Stomach (tissue), 9 donors: ENCODE measurements around the gene AXL. TPM values are rescaled to one million over a fixed set of nuclear protein-coding genes. Genes with fewer than 3 reads are reported as not detected.
"Not testable (repeated sequence)": the region's sequence is repeated elsewhere in the genome, so short reads cannot be mapped to it uniquely, and the experiment has no call there.

Source experiments
- DNase-seq, 2 donors: peaks; one replicate each; pipeline versions ENCODE4 v3.0.0 to v3.0.0-alpha.2; 2013 to 2019
- H3K27ac ChIP-seq, 5 donors: fragments of 200-600 bp in 4 of 5; sonication (generic) in 4 of 5; one replicate each; pipeline ENCODE4 v1.5.1; 2013 to 2019; ENCODE audit warnings: mild to moderate bottlenecking in 1 of 5, moderate library complexity in 1 of 5
- H3K27me3 ChIP-seq, 3 donors: fragments of 200-600 bp; sonication (generic); one replicate each; pipeline ENCODE4 v1.5.1; 2017 to 2019; ENCODE audit warnings: mixed run types in 1 of 3
- H3K36me3 ChIP-seq, 4 donors: fragments of 200-600 bp; sonication (generic); 1 replicate in 3 of 4; 2 replicates in 1 of 4; pipeline ENCODE4 v1.5.1; 2016 to 2019
- H3K4me1 ChIP-seq, 4 donors: fragments of 200-600 bp; sonication (generic); one replicate each; pipeline ENCODE4 v1.5.1; 2016 to 2019
- H3K4me3 ChIP-seq, 4 donors: fragments of 200-600 bp; sonication (generic) in 3 of 4; one replicate each; pipeline ENCODE4 v1.5.1; 2016 to 2019; ENCODE audit warnings: mild to moderate bottlenecking in 1 of 4
- H3K9me3 ChIP-seq, 4 donors: fragments of 200-600 bp; sonication (generic); one replicate each; pipeline ENCODE4 v1.5.1; 2016 to 2019
- CTCF ChIP-seq, 7 experiments: fragments of 450-650 bp in 4 of 7; fragments of 200-600 bp in 3 of 7; sonication (generic) in 3 of 7; IDR thresholded peaks; one replicate each; pipeline ENCODE4 v1.5.1; 2016 to 2019; ENCODE audit warnings: antibody characterized with exemption in 7 of 7, control low read depth in 2 of 7, mild to moderate bottlenecking in 1 of 7
- EP300 ChIP-seq: sonication (generic); formaldehyde crosslinking; IDR thresholded peaks from one replicate; pipeline ENCODE4 v1.6.1; 2017; ENCODE audit warnings: antibody characterized with exemption
- POLR2A ChIP-seq, 4 donors: fragments of 450-650 bp; IDR thresholded peaks; one replicate each; pipeline ENCODE4 v1.6.1; 2016; ENCODE audit warnings: antibody characterized with exemption in 4 of 4, control low read depth in 2 of 4, mild to moderate bottlenecking in 1 of 4, moderate library complexity in 1 of 4
- POLR2AphosphoS5 ChIP-seq, 3 donors: sonication (generic); formaldehyde crosslinking; IDR thresholded peaks; one replicate each; pipeline ENCODE4 v1.6.1; 2016; ENCODE audit warnings: antibody characterized with exemption in 3 of 3
- WGBS, 5 donors: extraction: QIAGEN DNeasy Blood & Tissue Kit in 3 of 5; methylation state at CpG; one replicate each; pipeline versions ENCODE4 v1.1.5 to v1.1.7; 2013 to 2018; 5-methylcytosine and 5-hydroxymethylcytosine counted together
- intact Hi-C: fragments of 100-400 bp; cut with DNase I; formaldehyde crosslinking; loops from one replicate; pipeline ENCODE4 v1.15.1; 2023; ENCODE audit warnings: low total_unique reads
- polyA plus RNA-seq, 3 donors: library from polyadenylated mRNA; stranded (reverse); fragments of 200-250 nt; gene quantifications; one replicate each; pipeline ENCODE4 v1.2.3, GENCODE V29; 2013
- total RNA-seq, 5 donors: library from RNA; depleted of rRNA; stranded (reverse); fragments of >200 nt; gene quantifications; one replicate each; pipeline versions ENCODE4 v1.1.0 to v1.2.3, GENCODE V29; 2014 to 2016
- donor health status: healthy with polysubstance abuse.
- donor health status: Bipolar disorder and iron deficiency.
- donor health status: healthy.

The AXL gene
- total and polyA plus RNA-seq, 8 donors, result 6.1 to 48.7 (median 22.8) TPM

DNA sequence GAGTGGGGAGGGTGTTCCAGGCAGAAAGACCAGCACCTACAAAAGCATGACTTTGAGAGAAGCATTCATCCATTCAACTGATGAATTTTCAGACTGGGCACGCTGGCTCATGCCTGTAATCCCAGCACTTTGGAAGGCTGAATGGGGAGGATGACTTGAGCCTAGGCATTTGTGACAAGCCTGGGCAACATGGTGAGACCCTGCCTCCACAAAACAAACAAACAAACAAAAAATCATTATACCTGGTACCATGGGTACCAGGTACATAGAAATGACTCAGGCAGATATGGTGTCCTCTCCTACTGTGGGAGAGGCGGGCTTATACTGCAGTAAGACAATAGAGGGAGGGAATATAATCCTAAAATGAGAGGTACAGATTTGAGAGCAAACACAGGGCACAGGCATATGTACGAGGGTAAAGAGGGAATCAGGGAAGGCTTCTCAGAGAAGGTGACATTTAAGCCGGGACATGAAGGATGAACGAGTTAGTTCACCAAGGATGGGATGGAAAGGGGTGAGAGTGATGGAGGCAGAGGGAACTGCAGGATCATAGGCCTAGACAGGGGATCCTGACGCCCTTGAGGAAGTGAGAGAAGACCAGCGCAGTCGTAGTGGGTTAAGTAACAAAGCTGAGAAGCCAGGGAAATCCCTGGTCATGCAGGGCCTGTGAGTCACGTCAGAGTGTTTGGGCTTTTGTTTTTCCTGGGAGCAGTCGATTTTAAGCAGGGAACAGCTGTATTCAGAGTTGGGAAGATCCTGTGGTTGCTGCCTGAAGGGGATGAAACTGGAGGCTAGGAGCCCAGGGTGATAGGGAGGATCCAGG, 23.1 kb upstream of the AXL start:
- no peak for DNase-seq
- TF ChIP-seq POLR2A (IDR thresholded peaks at IDR 0.05) (no peak), EP300 (no peak), POLR2AphosphoS5 (IDR thresholded peaks at IDR 0.05) (no peak), CTCF (IDR thresholded peaks at IDR 0.05) (no peak)
- Histone ChIP-seq H3K9me3 (no peaks in the 10 kb centered on the region), H3K4me3 (peak overlapping the region in 2 of 4 donors; percentile 3 to 47), H3K27ac (peak overlapping the region in 1 of 5 donors; percentile 22), H3K36me3 (peaks cover 0 to 16% (median 7%) of the 10 kb centered on the region in 4 donors), H3K4me1 (peaks cover 6 to 34% (median 13%) of the 10 kb centered on the region in 4 donors), H3K27me3 (peaks cover 0 to 45% (median 17%) of the 10 kb centered on the region in 3 donors)
- intact Hi-C loops, result no loop called here
- 58 to 77% (median 69%) methylated on average over 10 of the region's 10 CpGs for WGBS, 5 donors

GRCh38 chr19:41198559-41198958, 20.5 kb upstream of the AXL start:
- TF ChIP-seq POLR2A (IDR thresholded peaks at IDR 0.05), result no peak
- no peak for TF ChIP-seq CTCF (IDR thresholded peaks at IDR 0.05)
- no peak for TF ChIP-seq POLR2AphosphoS5 (IDR thresholded peaks at IDR 0.05)
- no peak for TF ChIP-seq EP300
- intact Hi-C loops, result no loop called here
- H3K9me3 ChIP-seq, result no peaks in the 10 kb centered on the region
- DNase-seq, result no peak
- H3K27ac ChIP-seq, result no peak overlapping the region
- H3K36me3 ChIP-seq, result peaks cover 0 to 41% (median 18%) of the 10 kb centered on the region in 4 donors
- H3K4me3 ChIP-seq, result no peak overlapping the region
- peaks cover 0 to 20% (median 2%) of the 10 kb centered on the region in 3 donors for H3K27me3 ChIP-seq
- WGBS, 5 donors, result 73 to 86% (median 82%) methylated on average over 11 of the region's 11 CpGs
- peaks cover 0 to 17% (median 0%) of the 10 kb centered on the region in 4 donors for H3K4me1 ChIP-seq

DNA sequence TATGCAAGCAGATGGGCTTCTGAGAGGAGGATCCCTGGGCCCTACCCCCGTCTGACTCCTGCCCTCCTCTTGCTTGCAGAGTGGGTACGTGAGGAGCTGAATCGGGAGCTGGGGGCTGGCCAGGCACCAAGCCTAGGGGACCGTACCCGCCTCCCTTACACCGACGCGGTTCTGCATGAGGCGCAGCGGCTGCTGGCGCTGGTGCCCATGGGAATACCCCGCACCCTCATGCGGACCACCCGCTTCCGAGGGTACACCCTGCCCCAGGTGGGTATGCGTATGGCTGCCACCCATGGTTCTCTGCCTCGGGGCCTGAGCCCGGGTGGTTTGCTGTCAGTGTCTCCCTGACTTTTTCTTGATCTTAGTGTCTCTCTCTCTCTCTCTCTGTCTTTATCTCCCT, 15.7 kb upstream of the AXL start:
- peaks cover 0 to 7% (median 0%) of the 10 kb centered on the region in 3 donors for H3K27me3 ChIP-seq
- 87 to 90% (median 88%) methylated on average over 18 of the region's 18 CpGs for WGBS, 5 donors
- peaks cover 2 to 58% (median 30%) of the 10 kb centered on the region in 4 donors for H3K36me3 ChIP-seq
- H3K9me3 ChIP-seq, result no peaks in the 10 kb centered on the region
- peaks cover 0 to 21% (median 4%) of the 10 kb centered on the region in 4 donors for H3K4me1 ChIP-seq
- intact Hi-C loops, result loop anchor here (5.0 kb wide), 1 partner anchor 104 kb away; no protein-coding TSS in a partner anchor
- H3K4me3 ChIP-seq, result no peak overlapping the region
- TF ChIP-seq POLR2AphosphoS5 (IDR thresholded peaks at IDR 0.05) (no peak), POLR2A (IDR thresholded peaks at IDR 0.05) (no peak), CTCF (IDR thresholded peaks at IDR 0.05) (no peak), EP300 (no peak)
- no peak for DNase-seq
- H3K27ac ChIP-seq, result no peak overlapping the region

DNA sequence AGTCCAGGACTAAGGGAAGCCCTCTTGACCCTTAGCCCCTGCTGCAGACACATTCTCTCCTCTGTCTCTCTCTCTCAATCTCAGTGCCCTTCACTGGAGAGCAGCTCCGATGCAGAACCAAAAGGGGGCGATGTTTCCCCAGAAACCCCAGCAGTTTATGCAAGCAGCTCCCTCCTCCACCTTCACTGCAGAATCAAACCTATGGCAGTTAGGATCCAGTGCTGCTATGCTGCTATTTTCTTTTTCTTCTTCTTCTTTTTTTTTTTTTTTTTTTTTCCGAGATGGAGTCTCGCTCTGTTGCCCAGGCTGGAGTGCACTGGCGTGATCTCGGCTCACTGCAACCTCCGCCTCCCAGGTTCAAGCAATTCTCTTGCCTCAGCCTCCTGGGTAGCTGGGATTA, 14.7 kb upstream of the AXL start:
- not testable (repeated sequence) for H3K4me3 ChIP-seq, H3K27me3 ChIP-seq, H3K9me3 ChIP-seq, H3K27ac ChIP-seq
- TF ChIP-seq POLR2AphosphoS5 (IDR thresholded peaks at IDR 0.05) (peak in 2 of 3 donors; percentile 19 to 77), CTCF (IDR thresholded peaks at IDR 0.05) (peak in 5 of 7 experiments; percentile 72 to 96 (median 79))
- Histone ChIP-seq H3K36me3 (peaks cover 2 to 49% (median 26%) of the 10 kb centered on the region in 4 donors), H3K4me1 (peaks cover 0 to 21% (median 4%) of the 10 kb centered on the region in 4 donors)
- intact Hi-C loops, result loop anchor here (5.0 kb wide), 1 partner anchor 103 kb away; no protein-coding TSS in a partner anchor
- 30 to 61% (median 44%) methylated on average over 3 to 7 of the region's 7 CpGs for WGBS, 5 donors
- DNase-seq, result peak; percentile 82 to 95
